DMS79 treated with DMSO at 0.1 percent for 48 hours (cell line): ENCODE measurements around the gene JUN.
A peak's percentile ranks its signal among the peaks of the same experiment; 100 is the strongest.

Experiments
- DNase-seq: peaks from one replicate; lab custom pipeline; 2025; lab: John Stamatoyannopoulos, UW

Gene JUN

GRCh38 chr1:58783993-58784757, at the start of gene JUN:
TSS of gene JUN (minus strand) at chr1:58784047. CDS start at chr1:58783070, 977 bp downstream.
- peak; percentile 98 for DNase-seq

- DNase-seq, result no peak
These were observed 49.3 kb upstream of the JUN start for GRCh38 chr1:58833166-58833565.

GRCh38 chr1:58830291-58830690, 46.4 kb upstream of the JUN start:
- no peak for DNase-seq

- DNase-seq, result no peak
These were observed 46.0 kb upstream of the JUN start for GRCh38 chr1:58829866-58830265.

DNA sequence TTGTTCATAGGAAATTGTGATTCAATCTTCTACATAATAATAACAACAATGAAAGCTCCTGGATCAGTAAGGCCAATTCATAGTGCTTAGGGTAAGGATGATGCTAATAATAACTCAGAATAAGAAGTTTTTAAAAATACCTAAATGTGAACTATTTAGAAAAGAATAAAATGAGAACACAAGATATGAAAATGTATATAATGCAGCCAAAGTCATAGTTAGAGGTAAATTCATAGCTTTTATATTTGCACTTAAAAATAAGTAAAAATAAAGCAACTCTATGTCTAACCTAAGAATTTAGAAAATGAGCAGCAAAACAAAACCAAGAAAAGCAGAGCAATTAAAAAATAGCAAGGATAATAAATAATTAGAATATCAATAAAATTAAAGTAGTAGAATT, 43.5 kb upstream of the JUN start:
- DNase-seq, result no peak

- DNase-seq, result no peak
These were observed 41.0 kb upstream of the JUN start for GRCh38 chr1:58824753-58825389.

GRCh38 chr1:58823481-58824010, 39.7 kb upstream of the JUN start:
- DNase-seq, result no peak

GRCh38 chr1:58821309-58821708, 37.5 kb upstream of the JUN start:
- no peak for DNase-seq

- DNase-seq, result no peak
These were observed 35.1 kb upstream of the JUN start for GRCh38 chr1:58818976-58819375.

- no peak for DNase-seq
These were observed 34.2 kb upstream of the JUN start for GRCh38 chr1:58818075-58818474.

- peak; percentile 26 for DNase-seq
These were observed 32.9 kb upstream of the JUN start for GRCh38 chr1:58816747-58817221.

DNA sequence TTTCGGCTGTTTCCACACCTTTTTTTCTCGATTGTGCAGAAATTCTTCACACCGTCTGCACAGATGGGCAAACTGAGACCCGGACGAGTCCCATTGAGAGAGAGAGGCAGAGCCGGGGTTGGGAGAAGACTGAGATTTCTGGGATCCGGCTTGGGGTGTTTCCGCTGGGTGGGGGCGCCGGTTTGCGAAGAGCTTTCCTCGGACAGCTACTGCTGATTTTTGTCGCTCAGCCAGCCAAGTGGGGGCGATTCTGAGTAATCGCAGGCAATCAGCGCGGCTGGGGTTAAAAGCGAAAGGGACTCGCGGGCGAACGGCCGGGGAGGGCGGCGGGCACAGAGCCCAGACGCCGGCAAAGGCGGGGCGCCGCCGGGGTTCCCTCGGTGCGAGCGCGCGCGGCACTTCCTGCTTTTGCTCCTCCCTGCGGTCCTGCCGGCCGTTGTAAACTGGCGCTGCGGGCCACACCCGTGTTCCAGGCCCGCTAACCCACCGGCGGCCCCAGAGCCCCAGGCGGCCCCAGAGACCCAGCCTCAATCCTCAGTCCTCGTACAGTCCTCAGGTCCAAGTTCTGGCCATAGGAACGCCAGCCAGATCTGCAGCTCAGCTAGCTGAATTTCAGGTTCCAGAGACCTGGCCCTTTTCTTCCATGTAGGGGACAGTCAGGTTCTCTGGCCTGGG, 32.4 kb upstream of the JUN start:
- peak; percentile 72 for DNase-seq

GRCh38 chr1:58815686-58816071, 31.8 kb upstream of the JUN start:
- no peak for DNase-seq

DNA sequence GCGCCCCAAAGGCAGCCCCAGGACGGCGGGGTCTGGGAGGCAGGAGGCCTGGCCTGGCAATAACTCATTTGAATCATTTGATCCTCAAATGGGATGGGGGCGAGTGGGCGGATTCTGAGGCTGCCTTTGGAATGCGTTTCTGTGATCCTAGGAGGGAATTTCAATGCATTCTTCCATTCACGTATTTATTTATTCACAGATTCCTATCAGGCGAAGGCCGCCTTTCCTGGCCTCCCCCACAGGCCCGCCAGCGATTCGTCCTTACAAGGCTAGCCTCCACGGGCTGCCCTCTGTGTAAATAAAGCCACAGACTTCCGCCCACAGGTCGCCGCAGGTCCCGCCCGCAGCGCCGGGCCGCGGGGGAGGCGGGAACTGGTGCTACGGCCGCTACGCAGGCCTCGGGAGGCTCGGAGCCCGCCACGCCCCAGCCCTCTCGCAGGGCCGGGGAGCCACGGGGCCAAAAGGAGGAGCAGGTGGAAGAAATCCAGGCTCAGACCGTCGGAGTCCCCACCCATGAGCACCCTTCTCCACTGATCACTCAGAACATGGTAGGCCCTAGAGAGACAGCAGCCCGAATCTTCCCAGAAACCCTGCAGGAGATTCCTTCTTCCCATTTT, 31.3 kb upstream of the JUN start:
- no peak for DNase-seq

GRCh38 chr1:58814251-58815068, 30.6 kb upstream of the JUN start:
- DNase-seq, result no peak

- no peak for DNase-seq
These were observed 30.0 kb upstream of the JUN start for GRCh38 chr1:58813801-58814200.

GRCh38 chr1:58813361-58813760, 29.5 kb upstream of the JUN start:
- DNase-seq, result no peak

DNA sequence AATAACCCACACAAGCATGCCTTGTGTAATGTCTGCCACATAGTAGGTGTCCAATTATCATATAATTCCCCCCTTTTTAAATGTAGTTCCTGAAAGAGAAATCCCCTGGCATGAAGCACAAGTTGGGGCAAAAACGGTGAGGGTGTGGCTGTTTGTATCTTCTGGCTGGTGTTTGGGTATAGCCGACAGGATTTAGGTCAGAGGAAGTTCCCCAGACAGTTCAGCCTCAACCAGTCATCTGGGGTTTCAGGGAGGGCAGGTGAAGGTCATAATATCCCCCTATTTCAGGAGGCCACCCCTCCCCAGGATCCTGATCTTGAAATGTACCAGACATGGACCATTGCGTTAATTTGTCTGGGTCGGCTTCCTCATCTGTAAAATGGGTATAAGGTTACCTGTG, 29.1 kb upstream of the JUN start:
- no peak for DNase-seq

GRCh38 chr1:58812468-58812867, 28.6 kb upstream of the JUN start:
- no peak for DNase-seq

- no peak for DNase-seq
These were observed 27.5 kb upstream of the JUN start for GRCh38 chr1:58811303-58811702.

DNA sequence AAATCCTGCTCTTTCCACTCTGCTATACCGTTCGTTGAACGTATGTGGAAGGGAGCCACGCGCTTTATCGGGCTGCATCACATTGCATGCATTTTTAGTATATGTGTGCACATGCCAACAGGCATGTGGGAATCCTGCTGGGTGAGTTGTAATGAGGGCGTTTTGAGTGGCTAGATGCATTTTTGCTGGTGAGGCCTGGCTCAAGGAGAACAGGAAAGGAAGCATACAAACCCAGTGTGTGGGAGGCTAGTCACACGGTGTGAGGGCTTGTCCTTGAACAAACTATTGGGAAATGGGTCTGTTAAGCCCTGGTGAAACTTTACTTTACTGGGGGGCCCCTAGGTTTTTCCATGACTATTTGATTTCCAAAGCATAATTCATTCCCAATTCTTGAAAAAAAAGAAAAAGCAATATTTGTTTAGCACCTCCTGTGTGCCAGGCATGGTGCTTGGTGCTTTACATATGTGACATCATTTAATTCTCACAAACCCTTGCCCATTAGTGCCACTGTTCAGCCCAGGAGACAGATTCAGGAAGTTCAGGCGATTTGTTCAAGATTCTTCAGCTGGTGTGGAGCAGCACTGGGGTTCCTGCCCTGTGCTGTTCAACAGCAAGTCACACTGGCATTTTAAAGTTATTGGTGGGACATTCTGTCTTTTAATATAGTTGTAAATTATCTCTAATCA, 25.6 kb upstream of the JUN start:
- no peak for DNase-seq
